Neural progenitor cell (in vitro differentiated cells): ENCODE data around the gene CCDC73. TPM values are rescaled to one million over a fixed set of nuclear protein-coding genes. Genes with fewer than 3 reads are reported as not detected.

ENCODE experiments used
- DNase-seq: peaks from one replicate; pipeline ENCODE4 v3.0.0-alpha.2; 2016; ENCODE audit warnings: low spot score
- H2AFZ ChIP-seq: fragments of 200-600 bp; sonication (generic); replicated peaks from 2 replicates; pipeline ENCODE4 v1.6.1; 2016; ENCODE audit warnings: antibody characterized with exemption
- H3F3A ChIP-seq: fragments of 200-600 bp; sonication (generic); 2 replicates; pipeline ENCODE4 v1.6.1; 2016; ENCODE audit warnings: antibody characterized with exemption, low read depth
- H3K27ac ChIP-seq: fragments of 200-600 bp; sonication (generic); 2 replicates; pipeline ENCODE4 v1.5.1; 2016; ENCODE audit warnings: mild to moderate bottlenecking
- H3K27me3 ChIP-seq: fragments of 200-600 bp; sonication (generic); 2 replicates; pipeline ENCODE4 v1.6.1; 2016; ENCODE audit warnings: mild to moderate bottlenecking, moderate library complexity
- H3K36me3 ChIP-seq: fragments of 200-600 bp; sonication (generic); 2 replicates; pipeline ENCODE4 v1.5.1; 2016
- H3K4me1 ChIP-seq: fragments of 200-600 bp; sonication (generic); 2 replicates; pipeline ENCODE4 v1.6.1; 2016; ENCODE audit warnings: mixed run types
- H3K4me2 ChIP-seq: fragments of 200-600 bp; sonication (generic); 2 replicates; pipeline ENCODE4 v1.6.1; 2016
- H3K4me3 ChIP-seq: fragments of 200-600 bp; sonication (generic); 2 replicates; pipeline ENCODE4 v1.5.1; 2016
- H3K79me2 ChIP-seq: fragments of 200-600 bp; sonication (generic); 2 replicates; pipeline ENCODE4 v1.6.1; 2016; ENCODE audit warnings: low read depth
- H3K9ac ChIP-seq: fragments of 200-600 bp; sonication (generic); 2 replicates; pipeline ENCODE4 v1.6.1; 2016
- H3K9me3 ChIP-seq: fragments of 200-600 bp; sonication (generic); 2 replicates; pipeline ENCODE4 v1.5.1; 2016; ENCODE audit warnings: low read depth
- H4K20me1 ChIP-seq: fragments of 200-600 bp; sonication (generic); 2 replicates; pipeline ENCODE4 v1.6.1; 2016; ENCODE audit warnings: low read depth
- H3K27ac Mint-ChIP-seq: 3 replicates; pipeline ENCODE4 v1.8.0; 2021; ENCODE audit warnings: mixed read lengths
- H3K27me3 Mint-ChIP-seq: 2 replicates; pipeline ENCODE4 v1.8.0; 2022; ENCODE audit warnings: low read depth, mild to moderate bottlenecking, inconsistent platforms, moderate library complexity, mixed read lengths; ENCODE audit not compliant: insufficient read depth
- H3K36me3 Mint-ChIP-seq: 3 replicates; pipeline ENCODE4 v1.8.0; 2021; ENCODE audit warnings: mixed read lengths
- H3K4me1 Mint-ChIP-seq: 3 replicates; pipeline ENCODE4 v1.8.0; 2021; ENCODE audit warnings: mixed read lengths
- H3K4me3 Mint-ChIP-seq: 3 replicates; pipeline ENCODE4 v1.8.0; 2021; ENCODE audit warnings: mild to moderate bottlenecking, moderate library complexity, mixed read lengths
- H3K9me3 Mint-ChIP-seq: 3 replicates; pipeline ENCODE4 v1.8.0; 2020; ENCODE audit warnings: mixed read lengths
- CTCF ChIP-seq: fragments of 200-600 bp; sonication (generic); IDR thresholded peaks from 2 replicates; pipeline ENCODE4 v1.5.1; 2017; ENCODE audit warnings: antibody characterized with exemption, mild to moderate bottlenecking
- EZH2 ChIP-seq: fragments of 200-600 bp; sonication (generic); IDR thresholded peaks from 2 replicates; pipeline ENCODE4 v1.6.1; 2017; ENCODE audit warnings: antibody characterized with exemption, mild to moderate bottlenecking, moderate library complexity
- EZH2phosphoT487 ChIP-seq: fragments of 200-600 bp; sonication (generic); IDR thresholded peaks from 2 replicates; pipeline ENCODE4 v1.6.1; 2017; ENCODE audit warnings: antibody characterized with exemption
- total RNA-seq: library from RNA; depleted of rRNA; stranded (reverse); fragments of >200 nt; gene quantifications from 2 replicates; pipeline ENCODE4 v1.2.3, GENCODE V29; 2015; ENCODE audit warnings: low replicate concordance

The CCDC73 gene
- total RNA-seq, 1 donor from 2014 or later = not detected

GRCh38 chr11:32820497-32820896 lies 26.0 kb upstream of the CCDC73 start:
- H3K36me3 ChIP-seq = no peaks in the 10 kb centered on the region
- no peaks in the 10 kb centered on the region for H3F3A ChIP-seq
- no peaks in the 10 kb centered on the region for H4K20me1 ChIP-seq
- Mint-ChIP-seq H3K36me3 (no peaks in the 10 kb centered on the region), H3K27me3 (peaks cover 2% of the 10 kb centered on the region), H3K27ac (no peak overlapping the region), H3K9me3 (no peaks in the 10 kb centered on the region), H3K4me1 (no peaks in the 10 kb centered on the region), H3K4me3 (no peak overlapping the region)
- H3K27me3 ChIP-seq = no peaks in the 10 kb centered on the region
- no peak overlapping the region for H3K4me2 ChIP-seq
- no peak overlapping the region for H3K27ac ChIP-seq
- H3K4me3 ChIP-seq = no peak overlapping the region
- no peak for TF ChIP-seq EZH2
- no peak for TF ChIP-seq CTCF
- no peak for TF ChIP-seq EZH2phosphoT487
- H3K4me1 ChIP-seq = no peaks in the 10 kb centered on the region
- no peaks in the 10 kb centered on the region for H3K79me2 ChIP-seq
- H3K9ac ChIP-seq = no peak overlapping the region
- DNase-seq = no peak
- H3K9me3 ChIP-seq = no peaks in the 10 kb centered on the region
- no peak overlapping the region for H2AFZ ChIP-seq

GRCh38 chr11:32819187-32819586 lies 24.7 kb upstream of the CCDC73 start:
- Histone ChIP-seq H3K79me2 (no peaks in the 10 kb centered on the region), H3K9me3 (no peaks in the 10 kb centered on the region), H3K27ac (no peak overlapping the region), H3F3A (no peaks in the 10 kb centered on the region), H3K4me1 (no peaks in the 10 kb centered on the region), H4K20me1 (no peaks in the 10 kb centered on the region), H3K27me3 (no peaks in the 10 kb centered on the region), H3K9ac (no peak overlapping the region), H2AFZ (no peak overlapping the region), H3K4me3 (no peak overlapping the region), H3K36me3 (no peaks in the 10 kb centered on the region), H3K4me2 (no peak overlapping the region)
- Mint-ChIP-seq H3K4me1 (no peaks in the 10 kb centered on the region), H3K27ac (no peak overlapping the region), H3K27me3 (no peaks in the 10 kb centered on the region), H3K9me3 (no peaks in the 10 kb centered on the region), H3K4me3 (no peak overlapping the region), H3K36me3 (no peaks in the 10 kb centered on the region)
- TF ChIP-seq CTCF = no peak
- no peak for TF ChIP-seq EZH2
- DNase-seq = no peak

GRCh38 chr11:32817852-32818183 lies 23.4 kb upstream of the CCDC73 start:
- DNase-seq = no peak
- TF ChIP-seq EZH2phosphoT487 (no peak), CTCF (no peak), EZH2 (no peak)
- H3K4me1 Mint-ChIP-seq = no peaks in the 10 kb centered on the region
- H3K9me3 ChIP-seq = no peaks in the 10 kb centered on the region
- no peaks in the 10 kb centered on the region for H3F3A ChIP-seq
- H3K27ac Mint-ChIP-seq = no peak overlapping the region
- H3K4me1 ChIP-seq = no peaks in the 10 kb centered on the region
- H3K4me2 ChIP-seq = no peak overlapping the region
- H3K4me3 ChIP-seq = no peak overlapping the region
- H3K27me3 ChIP-seq = no peaks in the 10 kb centered on the region
- H3K4me3 Mint-ChIP-seq = no peak overlapping the region
- H2AFZ ChIP-seq = no peak overlapping the region
- no peaks in the 10 kb centered on the region for H3K9me3 Mint-ChIP-seq
- H3K27ac ChIP-seq = no peak overlapping the region
- H3K79me2 ChIP-seq = no peaks in the 10 kb centered on the region
- H4K20me1 ChIP-seq = no peaks in the 10 kb centered on the region
- no peaks in the 10 kb centered on the region for H3K36me3 Mint-ChIP-seq
- no peaks in the 10 kb centered on the region for H3K27me3 Mint-ChIP-seq
- H3K36me3 ChIP-seq = no peaks in the 10 kb centered on the region
- no peak overlapping the region for H3K9ac ChIP-seq
